GM12873 (cell line): ENCODE data around the gene EFCAB11.

Source experiments
- CTCF ChIP-seq: IDR thresholded peaks from 2 replicates; pipeline ENCODE4 v1.5.1; 2012; ENCODE audit warnings: low read depth, mild to moderate bottlenecking, moderate library complexity, low read length, control low read depth; ENCODE audit not compliant: insufficient read depth; ENCODE audit errors: missing control alignments

The EFCAB11 gene

GRCh38 chr14:89779707-89780106, 174.8 kb downstream of the EFCAB11 start:
- no peak for TF ChIP-seq CTCF

- TF ChIP-seq CTCF, result no peak
Measured at GRCh38 chr14:89775946-89776345, 178.6 kb downstream of the EFCAB11 start.

DNA sequence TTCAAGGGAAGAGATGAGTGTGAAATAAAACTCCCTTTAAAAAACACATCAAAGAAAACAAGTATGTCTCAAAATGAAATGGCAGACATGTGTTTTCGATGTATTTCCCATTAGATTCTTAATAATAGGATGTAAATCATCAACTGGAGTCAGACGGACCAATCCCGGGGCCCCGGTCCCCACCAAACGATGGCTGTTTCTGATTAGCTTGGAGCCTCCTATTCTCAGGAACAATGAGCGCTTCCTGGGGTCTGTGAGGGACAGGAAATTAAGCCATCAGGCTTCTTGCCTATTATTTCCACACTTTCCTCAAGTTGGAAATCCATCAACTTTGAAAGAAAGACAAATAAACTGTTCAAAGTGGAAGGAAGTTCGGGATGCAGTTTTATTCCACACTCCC, 179.4 kb downstream of the EFCAB11 start:
- no peak for TF ChIP-seq CTCF

- no peak for TF ChIP-seq CTCF
Measured at GRCh38 chr14:89773644-89774316, 180.8 kb downstream of the EFCAB11 start.

GRCh38 chr14:89773151-89773550, 181.4 kb downstream of the EFCAB11 start:
- TF ChIP-seq CTCF, result no peak

DNA sequence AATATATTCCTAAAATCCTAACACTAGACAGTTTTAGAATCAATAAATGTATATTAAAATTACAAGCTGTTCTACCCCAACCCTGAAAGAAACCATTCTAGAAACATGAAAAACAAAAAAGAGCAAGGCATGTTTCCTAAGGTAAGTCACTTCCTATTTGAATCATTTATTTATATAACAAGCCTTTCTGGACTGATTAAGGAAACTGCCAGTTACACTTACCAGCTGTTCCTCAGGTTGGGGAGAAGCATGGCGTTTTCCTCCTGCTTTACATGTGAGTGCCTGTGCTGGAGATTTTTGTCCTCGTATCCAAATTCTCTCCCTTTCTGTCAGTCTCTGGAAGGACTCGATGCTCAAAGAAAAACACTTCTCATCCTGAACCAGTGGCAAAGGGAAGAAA, 183.3 kb downstream of the EFCAB11 start:
- TF ChIP-seq CTCF, result no peak

GRCh38 chr14:89767861-89768268, 186.7 kb downstream of the EFCAB11 start:
- peak; percentile 86 for TF ChIP-seq CTCF
